Thyroid gland (tissue), 4 donors: ENCODE data around the gene NGEF.

ENCODE experiments used
- POLR2A ChIP-seq, 2 donors: fragments of 450-650 bp; IDR thresholded peaks; one replicate each; pipeline ENCODE4 v1.6.1; 2017; ENCODE audit warnings: antibody characterized with exemption in 2 of 2, mild to moderate bottlenecking in 2 of 2, moderate library complexity in 1 of 2
- TF ChIP-seq, protein P1 (sequence below), 6 experiments: fragments of 200-600 bp in 3 of 6; fragments of 450-650 bp in 3 of 6; sonication (generic) in 3 of 6; IDR thresholded peaks; one replicate each; pipeline ENCODE4 v1.5.1; 2016 to 2019; ENCODE audit warnings: antibody characterized with exemption in 6 of 6, mild to moderate bottlenecking in 2 of 6, inconsistent platforms in 1 of 6, moderate library complexity in 1 of 6

DNA sequence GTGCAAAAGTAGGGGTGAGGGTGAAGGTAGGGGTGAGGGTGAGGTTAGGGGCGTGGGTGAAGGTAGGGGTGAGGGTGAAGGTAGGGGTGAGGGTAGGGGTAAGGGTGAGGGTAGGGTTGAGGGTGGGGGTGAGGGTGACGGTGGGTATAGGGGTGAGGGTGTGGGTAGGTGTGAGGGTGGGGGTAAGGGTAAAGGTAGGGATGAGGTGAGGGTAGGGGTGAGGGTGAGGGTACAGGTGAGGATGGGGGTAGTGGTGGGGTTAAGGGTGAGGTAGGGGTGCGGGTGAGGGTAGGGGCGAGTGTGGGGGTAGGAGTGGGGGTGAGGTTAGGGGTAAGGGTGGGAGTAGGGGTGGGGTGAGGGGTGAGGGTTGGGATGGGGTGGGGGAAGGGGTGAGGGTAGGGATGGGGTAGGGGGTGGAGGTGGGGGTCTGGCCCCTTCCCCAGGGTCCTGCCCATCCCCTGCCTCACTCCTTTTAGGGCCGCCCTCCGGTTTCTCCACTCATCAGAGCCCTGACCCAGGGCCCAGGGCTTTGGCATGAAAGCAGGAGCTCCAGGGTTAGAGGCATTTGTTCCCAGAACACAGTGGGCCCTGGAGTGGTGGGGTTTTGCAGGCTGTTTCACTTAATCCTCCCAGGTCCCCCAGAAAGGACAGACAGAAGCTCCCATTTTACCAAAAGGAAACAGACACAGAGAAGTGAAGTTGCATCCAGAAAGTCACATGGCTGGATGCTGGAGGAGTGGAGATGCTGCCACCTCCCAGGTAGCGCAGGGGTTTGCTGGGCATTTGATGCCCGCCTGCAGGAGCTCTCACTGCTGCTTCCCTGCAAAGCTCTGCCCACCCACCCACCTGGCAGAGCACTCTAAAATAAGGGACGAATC lies 116.1 kb downstream of the NGEF start:
- TF ChIP-seq, protein P1, sequence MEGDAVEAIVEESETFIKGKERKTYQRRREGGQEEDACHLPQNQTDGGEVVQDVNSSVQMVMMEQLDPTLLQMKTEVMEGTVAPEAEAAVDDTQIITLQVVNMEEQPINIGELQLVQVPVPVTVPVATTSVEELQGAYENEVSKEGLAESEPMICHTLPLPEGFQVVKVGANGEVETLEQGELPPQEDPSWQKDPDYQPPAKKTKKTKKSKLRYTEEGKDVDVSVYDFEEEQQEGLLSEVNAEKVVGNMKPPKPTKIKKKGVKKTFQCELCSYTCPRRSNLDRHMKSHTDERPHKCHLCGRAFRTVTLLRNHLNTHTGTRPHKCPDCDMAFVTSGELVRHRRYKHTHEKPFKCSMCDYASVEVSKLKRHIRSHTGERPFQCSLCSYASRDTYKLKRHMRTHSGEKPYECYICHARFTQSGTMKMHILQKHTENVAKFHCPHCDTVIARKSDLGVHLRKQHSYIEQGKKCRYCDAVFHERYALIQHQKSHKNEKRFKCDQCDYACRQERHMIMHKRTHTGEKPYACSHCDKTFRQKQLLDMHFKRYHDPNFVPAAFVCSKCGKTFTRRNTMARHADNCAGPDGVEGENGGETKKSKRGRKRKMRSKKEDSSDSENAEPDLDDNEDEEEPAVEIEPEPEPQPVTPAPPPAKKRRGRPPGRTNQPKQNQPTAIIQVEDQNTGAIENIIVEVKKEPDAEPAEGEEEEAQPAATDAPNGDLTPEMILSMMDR (IDR thresholded peaks at IDR 0.05) = no peak
- TF ChIP-seq POLR2A (IDR thresholded peaks at IDR 0.05) = no peak
